Measurements from ENCODE around the gene WHRN.

Gene WHRN

DNA sequence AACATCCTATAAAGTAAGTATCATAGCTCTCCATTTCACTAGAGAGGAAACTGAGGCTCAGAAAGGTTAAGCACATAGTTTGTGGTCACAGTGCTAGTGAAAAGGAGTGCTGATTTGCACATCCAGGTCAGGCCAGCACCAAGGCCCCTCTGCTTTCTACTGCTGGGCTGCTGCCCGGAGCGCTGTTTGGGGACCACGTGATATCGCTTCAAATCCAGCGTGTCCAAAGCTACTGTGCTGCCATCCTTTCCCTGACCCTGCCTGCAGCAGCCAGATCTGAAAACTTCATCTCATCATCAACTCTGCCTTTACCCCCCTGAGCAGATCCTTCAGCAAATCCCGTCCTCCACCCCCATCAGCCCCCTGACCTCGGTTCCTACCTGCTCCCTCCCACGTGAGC is 76.8 kb downstream of the WHRN start:
- TF ChIP-seq, protein P1, sequence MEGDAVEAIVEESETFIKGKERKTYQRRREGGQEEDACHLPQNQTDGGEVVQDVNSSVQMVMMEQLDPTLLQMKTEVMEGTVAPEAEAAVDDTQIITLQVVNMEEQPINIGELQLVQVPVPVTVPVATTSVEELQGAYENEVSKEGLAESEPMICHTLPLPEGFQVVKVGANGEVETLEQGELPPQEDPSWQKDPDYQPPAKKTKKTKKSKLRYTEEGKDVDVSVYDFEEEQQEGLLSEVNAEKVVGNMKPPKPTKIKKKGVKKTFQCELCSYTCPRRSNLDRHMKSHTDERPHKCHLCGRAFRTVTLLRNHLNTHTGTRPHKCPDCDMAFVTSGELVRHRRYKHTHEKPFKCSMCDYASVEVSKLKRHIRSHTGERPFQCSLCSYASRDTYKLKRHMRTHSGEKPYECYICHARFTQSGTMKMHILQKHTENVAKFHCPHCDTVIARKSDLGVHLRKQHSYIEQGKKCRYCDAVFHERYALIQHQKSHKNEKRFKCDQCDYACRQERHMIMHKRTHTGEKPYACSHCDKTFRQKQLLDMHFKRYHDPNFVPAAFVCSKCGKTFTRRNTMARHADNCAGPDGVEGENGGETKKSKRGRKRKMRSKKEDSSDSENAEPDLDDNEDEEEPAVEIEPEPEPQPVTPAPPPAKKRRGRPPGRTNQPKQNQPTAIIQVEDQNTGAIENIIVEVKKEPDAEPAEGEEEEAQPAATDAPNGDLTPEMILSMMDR (IDR thresholded peaks at IDR 0.05; ENCODE audit: control extremely low read depth, extremely low read depth, low read depth, missing control alignments): no peak
- ChIA-PET CTCF (interaction anchor here (1.6 to 12.2 kb wide), 3 partner anchors 15 to 225 kb away, joined by 4 to 104 read pairs (median 29); no protein-coding TSS in a partner anchor), POLR2A (no interaction called here)
- no peak for DNase-seq (ENCODE audit: extremely low spot score)

- TF ChIP-seq, protein P1 (IDR thresholded peaks at IDR 0.05; ENCODE audit: control extremely low read depth, extremely low read depth, low read depth, missing control alignments): no peak
- ChIA-PET POLR2A (no interaction called here), CTCF (interaction anchor here (5.8 to 12.2 kb wide), 2 partner anchors 22 to 226 kb away, joined by 29 to 104 read pairs; no protein-coding TSS in a partner anchor)
- DNase-seq (ENCODE audit: extremely low spot score): no peak
Observed at GRCh38 chr9:114427644-114428043, 77.6 kb downstream of the WHRN start.

DNA sequence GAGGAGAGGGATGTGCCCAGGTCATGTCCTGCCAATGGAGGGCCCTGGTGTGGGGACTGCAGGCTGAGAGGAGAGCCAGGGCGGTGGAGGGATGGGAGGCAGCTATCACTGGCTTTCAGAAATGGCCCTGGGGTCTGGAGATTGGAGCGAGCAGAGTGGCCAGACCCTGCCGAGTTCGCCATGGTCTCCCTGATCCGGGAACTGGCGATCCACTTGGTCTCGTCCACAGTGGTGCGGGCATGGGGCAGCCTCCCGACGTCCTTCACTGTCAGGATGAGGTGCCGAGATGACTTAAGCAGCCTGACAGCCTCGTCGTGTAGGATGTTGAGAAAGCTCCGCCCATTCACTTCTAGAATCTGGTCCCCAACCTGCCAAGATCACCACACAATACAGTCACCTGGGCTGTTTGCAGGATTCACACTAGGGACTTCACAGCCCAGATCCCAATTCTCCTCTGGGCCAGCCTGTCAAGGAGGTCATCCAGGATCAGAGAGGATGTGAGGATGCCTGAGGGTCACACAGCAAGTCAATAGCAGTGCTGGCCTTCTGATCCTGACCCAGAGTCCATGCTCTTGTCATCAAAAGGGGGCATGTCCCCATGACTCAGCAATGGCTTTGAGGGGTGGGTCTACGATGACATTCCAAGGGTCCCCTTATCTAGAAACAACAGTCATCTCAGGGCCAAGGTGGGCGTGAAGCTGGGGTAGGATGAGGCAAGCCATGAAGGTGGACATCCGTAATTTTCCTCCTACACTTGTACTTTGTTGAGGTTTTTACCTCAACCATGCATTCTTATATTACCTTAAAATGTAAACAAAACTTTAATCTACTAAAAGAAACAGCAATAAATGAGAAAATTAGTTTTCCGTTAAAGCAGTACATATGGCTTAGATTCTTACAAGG is 79.0 kb downstream of the WHRN start:
- ChIA-PET POLR2A (no interaction called here), CTCF (interaction anchor here (0.8 to 5.8 kb wide), 2 partner anchors 21 to 227 kb away, joined by 3 to 29 read pairs; no protein-coding TSS in a partner anchor)
- DNase-seq (ENCODE audit: extremely low spot score): no peak
- TF ChIP-seq, protein P1 (IDR thresholded peaks at IDR 0.05; ENCODE audit: control extremely low read depth, extremely low read depth, low read depth, missing control alignments): no peak

DNA sequence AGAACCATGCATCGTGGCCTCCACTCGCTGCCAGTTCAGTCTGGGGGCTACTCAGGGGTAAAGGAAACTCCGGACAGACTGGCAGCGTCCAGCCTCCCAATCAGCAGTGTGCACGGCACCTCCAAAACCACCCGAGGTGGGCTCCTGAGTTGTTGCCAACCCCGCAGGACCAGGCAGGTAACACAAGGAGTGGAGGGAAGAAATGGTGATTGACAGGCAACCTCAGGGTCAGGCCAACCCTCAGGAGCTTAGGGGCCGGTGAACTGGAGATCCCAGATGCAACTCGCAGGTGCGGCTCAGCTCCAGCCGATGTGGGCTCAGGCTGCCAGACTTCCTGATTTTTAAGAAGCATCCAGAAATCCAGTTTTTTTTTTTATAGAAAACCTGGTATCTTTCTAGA is 80.1 kb downstream of the WHRN start:
- POLR2A ChIA-PET: no interaction called here
- TF ChIP-seq, protein P1 (IDR thresholded peaks at IDR 0.05; ENCODE audit: control extremely low read depth, extremely low read depth, low read depth, missing control alignments): no peak
- CTCF ChIA-PET: interaction anchor here (5.8 kb wide), 1 partner anchor 20 kb away, joined by 29 read pairs; no protein-coding TSS in a partner anchor
- no peak for DNase-seq (ENCODE audit: extremely low spot score)

DNA sequence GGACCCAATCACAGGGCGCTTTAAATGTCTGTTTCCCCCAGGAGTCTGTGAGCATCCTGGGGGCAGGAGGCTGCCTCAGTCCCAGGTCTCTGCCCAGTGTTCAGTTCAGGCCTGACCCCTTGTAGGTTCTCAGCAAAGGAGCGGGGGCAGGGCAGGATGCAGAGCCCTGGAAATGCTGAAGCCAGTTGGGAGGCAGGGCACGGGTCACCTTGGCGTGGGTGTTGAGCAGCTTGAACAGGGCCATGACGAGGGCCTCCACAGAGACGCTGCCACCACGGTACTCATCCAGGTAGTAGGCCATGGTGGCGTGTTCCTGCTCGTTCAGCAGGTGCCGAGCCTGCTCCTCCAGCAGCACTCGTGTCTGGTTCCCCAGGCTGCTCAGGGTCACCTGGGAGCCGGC is 81.1 kb downstream of the WHRN start:
- DNase-seq (ENCODE audit: extremely low spot score): no peak
- ChIA-PET CTCF (interaction anchor here (5.9 kb wide), 1 partner anchor 18 kb away, joined by 46 read pairs; no protein-coding TSS in a partner anchor), POLR2A (interaction anchor here (0.6 kb wide), 1 partner anchor 97 kb away, joined by 4 read pairs; no protein-coding TSS in a partner anchor)
- TF ChIP-seq, protein P1 (IDR thresholded peaks at IDR 0.05; ENCODE audit: control extremely low read depth, extremely low read depth, low read depth, missing control alignments): no peak

- DNase-seq (ENCODE audit: extremely low spot score): no peak
- ChIA-PET POLR2A (no interaction called here), CTCF (interaction anchor here (5.9 kb wide), 1 partner anchor 17 kb away, joined by 46 read pairs; no protein-coding TSS in a partner anchor)
- TF ChIP-seq, protein P1 (IDR thresholded peaks at IDR 0.05; ENCODE audit: control extremely low read depth, extremely low read depth, low read depth, missing control alignments): no peak
Observed at GRCh38 chr9:114423181-114423580, 82.1 kb downstream of the WHRN start.

Data from GM10248 (cell line).